PC-3 (cell line): Measurements from ENCODE around the gene SDC4. TPM values are rescaled to one million over a fixed set of nuclear protein-coding genes. Genes with fewer than 3 reads are reported as not detected.
A peak's percentile ranks its signal among the peaks of the same experiment; 100 is the strongest.

Source experiments
- ATAC-seq: fragments of 200-7000 bp; cut with Tn5 transposase; 2 replicates; pipeline ENCODE4 v1.9.1; 2020; ENCODE audit warnings: mild to moderate bottlenecking, moderate library complexity
- BruUV-seq: library from RNA; stranded (reverse); fragments of 400-500 nt; replicated peaks from 2 replicates; lab custom pipeline; 2021; lab: Mats Ljungman, UMichigan
- CTCF ChIA-PET: fragments of 300-600 bp; sonication (Branson Sonifier 250); formaldehyde crosslinking; loops from one replicate; lab custom pipeline; 2022; ENCODE audit warnings: antibody characterized with exemption; lab: Charles Lee
- POLR2A ChIA-PET: fragments of 300-600 bp; sonication (Branson Sonifier 250); formaldehyde crosslinking; loops from one replicate; lab custom pipeline; 2022; ENCODE audit warnings: antibody characterized with exemption; ENCODE audit not compliant: unreplicated experiment; lab: Charles Lee
- DNase-seq: peaks from one replicate; pipeline ENCODE4 v3.0.0-alpha.2; 2015
- H2AFZ ChIP-seq: fragments of 300-600 bp; sonication (generic); 2 replicates; pipeline ENCODE4 v1.6.0; 2016; ENCODE audit warnings: antibody characterized with exemption, low read length
- H3F3A ChIP-seq: fragments of 300-600 bp; sonication (generic); one replicate; pipeline ENCODE4 v1.6.0; 2017; ENCODE audit warnings: antibody characterized with exemption, low read length, control low read depth, mild to moderate bottlenecking; ENCODE audit not compliant: unreplicated experiment
- H3K27ac ChIP-seq: fragments of 300-600 bp; sonication (generic); 2 replicates; pipeline ENCODE4 v1.5.1; 2016; ENCODE audit warnings: mild to moderate bottlenecking, low read length
- H3K27me3 ChIP-seq: fragments of 300-600 bp; sonication (generic); 2 replicates; pipeline ENCODE4 v1.6.1; 2016; ENCODE audit warnings: low read length, mixed read lengths
- H3K36me3 ChIP-seq: fragments of 300-600 bp; sonication (generic); 2 replicates; pipeline ENCODE4 v1.6.1; 2016; ENCODE audit warnings: low read depth, mixed run types, low read length, mixed read lengths
- H3K4me1 ChIP-seq: fragments of 300-600 bp; sonication (generic); 2 replicates; pipeline ENCODE4 v1.5.1; 2016; ENCODE audit warnings: low read length; ENCODE audit not compliant: insufficient read depth
- H3K4me2 ChIP-seq: fragments of 300-600 bp; sonication (generic); 2 replicates; pipeline ENCODE4 v1.6.0; 2016; ENCODE audit warnings: low read length
- H3K4me3 ChIP-seq: fragments of 300-600 bp; sonication (generic); 2 replicates; pipeline ENCODE4 v1.5.1; 2016; ENCODE audit warnings: mild to moderate bottlenecking, low read length, mixed read lengths
- H3K79me2 ChIP-seq: fragments of 300-600 bp; sonication (generic); 2 replicates; pipeline ENCODE4 v1.6.1; 2017; ENCODE audit warnings: low read length, mixed read lengths
- H3K9ac ChIP-seq: fragments of 300-600 bp; sonication (generic); 2 replicates; pipeline ENCODE4 v1.6.0; 2016; ENCODE audit warnings: mild to moderate bottlenecking, low read length
- H3K9me2 ChIP-seq: fragments of 300-600 bp; sonication (generic); replicated peaks from 2 replicates; pipeline ENCODE4 v1.6.1; 2016; ENCODE audit warnings: mixed run types, low read length, mixed read lengths
- H3K9me3 ChIP-seq: fragments of 300-600 bp; sonication (generic); 2 replicates; pipeline ENCODE4 v1.6.1; 2016; ENCODE audit warnings: low read length, mixed read lengths
- H4K20me1 ChIP-seq: fragments of 300-600 bp; sonication (generic); 2 replicates; pipeline ENCODE4 v1.6.1; 2016; ENCODE audit warnings: low read length, mixed read lengths
- CTCF ChIP-seq: fragments of 300-600 bp; sonication (generic); conservative IDR thresholded peaks from 2 replicates; pipeline ENCODE4 v1.5.1; 2017; ENCODE audit warnings: antibody characterized with exemption, low read depth, mild to moderate bottlenecking, low read length
- EZH2 ChIP-seq: fragments of 300-600 bp; sonication (generic); IDR thresholded peaks from one replicate; pipeline ENCODE4 v1.6.1; 2017; ENCODE audit warnings: antibody characterized with exemption, mild to moderate bottlenecking, low read length; ENCODE audit not compliant: unreplicated experiment
- EZH2phosphoT487 ChIP-seq: fragments of 300-600 bp; sonication (generic); IDR thresholded peaks from 2 replicates; pipeline ENCODE4 v1.6.1; 2018; ENCODE audit warnings: mild to moderate bottlenecking, antibody characterized with exemption, low read length, borderline replicate concordance
- intact Hi-C: fragments of 100-400 bp; cut with micrococcal nuclease; formaldehyde crosslinking; loops from 2 replicates; pipeline ENCODE4 v1.9.0; 2023
- total RNA-seq: library from RNA; depleted of rRNA; stranded (reverse); fragments of >200 nt; gene quantifications from 2 replicates; pipeline ENCODE4 v1.2.3, GENCODE V29; 2014

The SDC4 gene
- total RNA-seq, 1 experiment from 2014 or later, result 134 TPM

GRCh38 chr20:45394221-45395113, 46.2 kb upstream of the SDC4 start:
- BruUV-seq, result no TSS peak
- no peak for DNase-seq
- Histone ChIP-seq H3K4me3 (no peak overlapping the region), H3K27me3 (no peaks in the 10 kb centered on the region), H3K9me2 (no peaks in the 10 kb centered on the region), H4K20me1 (no peaks in the 10 kb centered on the region), H3K9ac (no peak overlapping the region), H3K4me2 (no peak overlapping the region), H3K4me1 (no peaks in the 10 kb centered on the region), H2AFZ (no peak overlapping the region), H3K79me2 (no peaks in the 10 kb centered on the region), H3K36me3 (peaks cover 2% of the 10 kb centered on the region; the same call in 1 of the 2 replicates), H3K27ac (no peak overlapping the region), H3K9me3 (peaks cover 9% of the 10 kb centered on the region), H3F3A (no peaks in the 10 kb centered on the region)
- no peak for TF ChIP-seq CTCF
- no peak for TF ChIP-seq EZH2
- TF ChIP-seq EZH2phosphoT487, result no peak
- CTCF ChIA-PET, result no interaction called here
- intact Hi-C loops, result no loop called here
- POLR2A ChIA-PET, result no interaction called here
- no peak for ATAC-seq

- Histone ChIP-seq H3K27me3 (no peaks in the 10 kb centered on the region), H3K9me2 (no peaks in the 10 kb centered on the region), H3K9me3 (no peaks in the 10 kb centered on the region), H3K27ac (no peak overlapping the region), H2AFZ (no peak overlapping the region), H3K4me2 (no peak overlapping the region), H3K36me3 (no peaks in the 10 kb centered on the region), H4K20me1 (no peaks in the 10 kb centered on the region), H3K9ac (no peak overlapping the region), H3K4me3 (no peak overlapping the region), H3K4me1 (peaks cover 8% of the 10 kb centered on the region), H3K79me2 (no peaks in the 10 kb centered on the region), H3F3A (no peaks in the 10 kb centered on the region)
- ChIA-PET POLR2A (interaction anchor here (0.6 to 0.7 kb wide), 2 partner anchors 47 to 54 kb away, joined by 3 to 31 read pairs; no protein-coding TSS in a partner anchor), CTCF (interaction anchor here (0.6 to 1.5 kb wide), 6 partner anchors 18 to 378 kb away, joined by 3 to 25 read pairs (median 5); partner anchors contain the start of gene SYS1)
- intact Hi-C loops, result loop anchor here (1.0 kb wide), 1 partner anchor 45 kb away; no protein-coding TSS in a partner anchor
- DNase-seq, result peak; percentile 46
- peak; percentile 82 for ATAC-seq
- BruUV-seq, result no TSS peak
- TF ChIP-seq EZH2 (no peak), CTCF (peak; percentile 57), EZH2phosphoT487 (no peak)
Measured at GRCh38 chr20:45392733-45393132, 44.5 kb upstream of the SDC4 start.

GRCh38 chr20:45391559-45391958, 43.3 kb upstream of the SDC4 start:
- no peak overlapping the region for H3K9ac ChIP-seq
- no peak overlapping the region for H3K27ac ChIP-seq
- no peaks in the 10 kb centered on the region for H3F3A ChIP-seq
- H3K4me1 ChIP-seq, result peaks cover 8% of the 10 kb centered on the region
- ChIA-PET POLR2A (no interaction called here), CTCF (no interaction called here)
- DNase-seq (no peak), ATAC-seq (no peak)
- no peak for TF ChIP-seq CTCF
- TF ChIP-seq EZH2, result no peak
- no peak for TF ChIP-seq EZH2phosphoT487
- no TSS peak for BruUV-seq
- H3K9me2 ChIP-seq, result no peaks in the 10 kb centered on the region
- H3K79me2 ChIP-seq, result no peaks in the 10 kb centered on the region
- H3K4me3 ChIP-seq, result no peak overlapping the region
- no peak overlapping the region for H3K4me2 ChIP-seq
- no peaks in the 10 kb centered on the region for H4K20me1 ChIP-seq
- no peaks in the 10 kb centered on the region for H3K36me3 ChIP-seq
- no peaks in the 10 kb centered on the region for H3K9me3 ChIP-seq
- H2AFZ ChIP-seq, result no peak overlapping the region
- no peaks in the 10 kb centered on the region for H3K27me3 ChIP-seq
- intact Hi-C loops, result no loop called here
